ENCODE results near the gene DMP1. TPM values are rescaled to one million over a fixed set of nuclear protein-coding genes. Genes with fewer than 3 reads are reported as not detected.

DMP1 gene, protein sequence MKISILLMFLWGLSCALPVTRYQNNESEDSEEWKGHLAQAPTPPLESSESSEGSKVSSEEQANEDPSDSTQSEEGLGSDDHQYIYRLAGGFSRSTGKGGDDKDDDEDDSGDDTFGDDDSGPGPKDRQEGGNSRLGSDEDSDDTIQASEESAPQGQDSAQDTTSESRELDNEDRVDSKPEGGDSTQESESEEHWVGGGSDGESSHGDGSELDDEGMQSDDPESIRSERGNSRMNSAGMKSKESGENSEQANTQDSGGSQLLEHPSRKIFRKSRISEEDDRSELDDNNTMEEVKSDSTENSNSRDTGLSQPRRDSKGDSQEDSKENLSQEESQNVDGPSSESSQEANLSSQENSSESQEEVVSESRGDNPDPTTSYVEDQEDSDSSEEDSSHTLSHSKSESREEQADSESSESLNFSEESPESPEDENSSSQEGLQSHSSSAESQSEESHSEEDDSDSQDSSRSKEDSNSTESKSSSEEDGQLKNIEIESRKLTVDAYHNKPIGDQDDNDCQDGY
- total RNA-seq (not detected), polyA plus RNA-seq (under 1 TPM in 1 of 3 donors, not detected in 2; 0.01 TPM)
- long read RNA-seq, donor 1 = 0 reads
- long read RNA-seq, donor 2 = 0 reads

DNA sequence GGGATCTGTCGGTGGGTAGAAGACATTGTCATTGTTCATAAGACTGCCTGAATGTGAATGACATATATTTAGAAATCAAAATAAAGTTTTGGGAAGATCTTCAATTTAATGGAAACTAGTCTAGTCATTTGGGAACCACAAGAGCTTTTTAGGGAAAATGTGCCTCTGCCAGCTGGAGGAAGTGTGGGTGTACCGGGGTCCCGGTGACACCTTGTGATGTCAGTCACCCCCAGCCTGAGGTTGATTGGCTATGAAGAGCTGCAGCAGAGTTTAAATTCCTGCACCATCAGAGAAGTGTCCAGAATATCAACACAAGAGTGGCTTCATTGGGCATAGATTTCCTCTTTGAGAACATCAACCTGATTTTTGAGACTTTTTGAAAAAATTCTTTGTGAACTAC, at the start of gene DMP1:
Gene DMP1, plus strand, starts transcription at position 301 of the 400 bp plus-strand sequence. CDS start 6,213 bp downstream, outside the sequence.
- Histone ChIP-seq H3K27me3 (ENCODE audit: insufficient read depth in 3 of 3, low read length in 2 of 3) (peaks cover 0 to 2% (median 0%) of the 10 kb centered on the region in 3 donors), H3K27ac (no peak within 1 kb of the TSS), H3K9me3 (no peaks in the 10 kb centered on the region), H3K4me3 (no peak within 1 kb of the TSS), H3K4me1 (no peaks in the 10 kb centered on the region), H3K36me3 (ENCODE audit: insufficient read depth in 1 of 2, low read depth in 1 of 2) (no peaks in the 10 kb centered on the region)
- TF ChIP-seq, protein P1, sequence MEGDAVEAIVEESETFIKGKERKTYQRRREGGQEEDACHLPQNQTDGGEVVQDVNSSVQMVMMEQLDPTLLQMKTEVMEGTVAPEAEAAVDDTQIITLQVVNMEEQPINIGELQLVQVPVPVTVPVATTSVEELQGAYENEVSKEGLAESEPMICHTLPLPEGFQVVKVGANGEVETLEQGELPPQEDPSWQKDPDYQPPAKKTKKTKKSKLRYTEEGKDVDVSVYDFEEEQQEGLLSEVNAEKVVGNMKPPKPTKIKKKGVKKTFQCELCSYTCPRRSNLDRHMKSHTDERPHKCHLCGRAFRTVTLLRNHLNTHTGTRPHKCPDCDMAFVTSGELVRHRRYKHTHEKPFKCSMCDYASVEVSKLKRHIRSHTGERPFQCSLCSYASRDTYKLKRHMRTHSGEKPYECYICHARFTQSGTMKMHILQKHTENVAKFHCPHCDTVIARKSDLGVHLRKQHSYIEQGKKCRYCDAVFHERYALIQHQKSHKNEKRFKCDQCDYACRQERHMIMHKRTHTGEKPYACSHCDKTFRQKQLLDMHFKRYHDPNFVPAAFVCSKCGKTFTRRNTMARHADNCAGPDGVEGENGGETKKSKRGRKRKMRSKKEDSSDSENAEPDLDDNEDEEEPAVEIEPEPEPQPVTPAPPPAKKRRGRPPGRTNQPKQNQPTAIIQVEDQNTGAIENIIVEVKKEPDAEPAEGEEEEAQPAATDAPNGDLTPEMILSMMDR (IDR thresholded peaks at IDR 0.05) = no peak
- intact Hi-C loops (cut with DNase I) = no loop called here
- WGBS, 3 donors = 62 to 81% (median 68%) methylated on average over 3 of the region's 3 CpGs
- no peak for DNase-seq
- no peak for ATAC-seq

DNA sequence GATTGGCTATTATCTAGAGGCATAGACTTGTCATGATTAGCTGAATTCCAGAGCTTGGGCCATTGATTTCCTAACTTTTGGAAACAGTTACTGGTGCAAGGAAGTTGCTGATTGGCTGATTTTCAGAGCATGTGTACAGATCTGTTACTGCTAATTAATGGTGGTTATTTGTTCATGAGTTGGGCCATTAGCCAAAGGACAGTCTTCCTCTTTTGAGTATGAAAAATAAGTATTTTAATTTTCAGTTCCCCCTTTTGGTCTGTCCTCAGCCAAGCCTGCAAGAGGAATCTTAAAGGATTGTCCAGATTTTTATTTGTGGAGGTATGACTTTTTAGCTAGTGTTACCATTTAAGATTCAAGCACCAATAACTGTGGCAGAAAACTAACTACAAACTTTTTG, 48.7 kb upstream of the DMP1 start:
- H3K4me1 ChIP-seq = no peaks in the 10 kb centered on the region
- ATAC-seq (no peak), DNase-seq (no peak)
- H3K36me3 ChIP-seq (ENCODE audit: insufficient read depth in 1 of 2, low read depth in 1 of 2) = no peaks in the 10 kb centered on the region
- no peak overlapping the region for H3K27ac ChIP-seq
- TF ChIP-seq, protein P1 (IDR thresholded peaks at IDR 0.05) = no peak
- H3K4me3 ChIP-seq = no peak overlapping the region
- no peaks in the 10 kb centered on the region for H3K27me3 ChIP-seq (ENCODE audit: insufficient read depth in 3 of 3, low read length in 2 of 3)
- intact Hi-C loops (cut with DNase I) = no loop called here
- no peaks in the 10 kb centered on the region for H3K9me3 ChIP-seq

DNA sequence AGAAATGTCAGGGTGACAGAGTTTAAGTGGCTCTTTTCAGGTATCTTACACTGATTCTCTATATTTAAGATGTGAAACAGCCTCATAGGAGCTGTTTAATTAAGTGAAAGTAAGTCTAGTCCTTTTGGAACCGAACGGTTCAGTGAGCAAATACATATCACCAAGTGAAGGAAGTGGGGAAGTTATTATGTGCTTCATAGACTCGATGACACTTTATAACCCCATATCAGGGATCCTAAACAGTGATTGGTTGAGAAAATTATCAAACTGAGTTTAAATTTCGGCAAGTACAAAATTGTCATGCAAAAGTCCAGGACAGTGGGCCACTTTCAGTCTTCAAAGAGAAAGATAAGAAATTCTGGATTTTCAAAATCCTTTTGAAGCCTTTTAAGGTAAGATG, 41.9 kb upstream of the DMP1 start, which contains the start of gene DSPP:
Gene DSPP, plus strand, starts transcription at position 301 of the 400 bp plus-strand sequence. CDS start 2,380 bp downstream, outside the sequence.
- TF ChIP-seq, protein P1 (IDR thresholded peaks at IDR 0.05) = no peak
- Histone ChIP-seq H3K27me3 (ENCODE audit: insufficient read depth in 3 of 3, low read length in 2 of 3) (no peaks in the 10 kb centered on the region), H3K4me3 (no peak within 1 kb of the TSS), H3K36me3 (ENCODE audit: insufficient read depth in 1 of 2, low read depth in 1 of 2) (no peaks in the 10 kb centered on the region), H3K27ac (no peak within 1 kb of the TSS), H3K4me1 (no peaks in the 10 kb centered on the region), H3K9me3 (no peaks in the 10 kb centered on the region)
- 85 to 93% (median 89%) methylated on average over 4 of the region's 4 CpGs for WGBS, 3 donors
- ATAC-seq = no peak
- DNase-seq = no peak
- intact Hi-C loops (cut with DNase I) = no loop called here

DNA sequence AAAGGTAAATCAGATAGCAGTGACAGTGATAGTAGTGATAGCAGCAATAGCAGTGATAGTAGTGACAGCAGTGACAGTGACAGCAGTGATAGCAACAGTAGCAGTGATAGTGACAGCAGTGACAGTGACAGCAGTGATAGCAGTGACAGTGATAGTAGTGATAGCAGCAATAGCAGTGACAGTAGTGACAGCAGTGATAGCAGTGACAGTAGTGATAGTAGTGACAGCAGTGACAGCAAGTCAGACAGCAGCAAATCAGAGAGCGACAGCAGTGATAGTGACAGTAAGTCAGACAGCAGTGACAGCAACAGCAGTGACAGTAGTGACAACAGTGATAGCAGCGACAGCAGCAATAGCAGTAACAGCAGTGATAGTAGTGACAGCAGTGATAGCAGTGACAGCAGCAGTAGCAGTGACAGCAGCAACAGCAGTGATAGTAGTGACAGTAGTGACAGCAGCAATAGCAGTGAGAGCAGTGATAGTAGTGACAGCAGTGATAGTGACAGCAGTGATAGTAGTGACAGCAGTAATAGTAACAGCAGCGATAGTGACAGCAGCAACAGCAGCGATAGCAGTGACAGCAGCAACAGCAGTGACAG, 35.7 kb upstream of the DMP1 start:
- Histone ChIP-seq H3K9me3 (no peaks in the 10 kb centered on the region), H3K27me3 (ENCODE audit: insufficient read depth in 3 of 3, low read length in 2 of 3) (no peaks in the 10 kb centered on the region), H3K4me3 (no peak overlapping the region), H3K4me1 (no peaks in the 10 kb centered on the region), H3K27ac (no peak overlapping the region), H3K36me3 (ENCODE audit: insufficient read depth in 1 of 2, low read depth in 1 of 2) (no peaks in the 10 kb centered on the region)
- TF ChIP-seq, protein P1 (IDR thresholded peaks at IDR 0.05) = no peak
- ATAC-seq = no peak
- DNase-seq = no peak
- WGBS, 3 donors = 86 to 96% (median 95%) methylated on average over 4 of the region's 4 CpGs
- intact Hi-C loops (cut with DNase I) = no loop called here
